Esophagus muscularis mucosa (tissue), 4 donors: ENCODE data around the gene MATN3. TPM values are rescaled to one million over a fixed set of nuclear protein-coding genes. Genes with fewer than 3 reads are reported as not detected.
A peak's percentile ranks its signal among the peaks of the same experiment; 100 is the strongest.

Experiments used
- DNase-seq: peaks from one replicate; pipeline ENCODE4 v3.0.0-alpha.2; 2017; ENCODE audit errors: extremely low spot score
- H3K27ac ChIP-seq, 4 donors: fragments of 200-600 bp; sonication (generic); replicated peaks in 1 of 4; 1 replicate in 3 of 4; 2 replicates in 1 of 4; pipeline ENCODE4 v1.5.1; 2016 to 2019; ENCODE audit warnings: mild to moderate bottlenecking in 1 of 4
- H3K27me3 ChIP-seq, 4 donors: fragments of 200-600 bp; sonication (generic); one replicate each; pipeline versions ENCODE4 v1.5.1 to v1.6.0; 2016 to 2019
- H3K36me3 ChIP-seq, 4 donors: fragments of 200-600 bp; sonication (generic); one replicate each; pipeline ENCODE4 v1.5.1; 2016 to 2019
- H3K4me1 ChIP-seq, 4 donors: fragments of 200-600 bp; sonication (generic); one replicate each; pipeline ENCODE4 v1.5.1; 2016 to 2019
- H3K4me3 ChIP-seq, 4 donors: fragments of 200-600 bp; sonication (generic); 1 replicate in 2 of 4; 2 replicates in 2 of 4; pipeline ENCODE4 v1.5.1; 2016 to 2019; ENCODE audit warnings: mild to moderate bottlenecking in 4 of 4, moderate library complexity in 1 of 4
- H3K9me3 ChIP-seq, 4 donors: fragments of 200-600 bp; sonication (generic); 1 replicate in 3 of 4; 2 replicates in 1 of 4; pipeline ENCODE4 v1.5.1; 2016 to 2019
- EP300 ChIP-seq: sonication (generic); formaldehyde crosslinking; IDR thresholded peaks from one replicate; pipeline ENCODE4 v1.6.1; 2017; ENCODE audit warnings: antibody characterized with exemption
- POLR2A ChIP-seq: fragments of 450-650 bp; IDR thresholded peaks from one replicate; pipeline ENCODE4 v1.6.1; 2017; ENCODE audit warnings: antibody characterized with exemption, moderate library complexity, mild to moderate bottlenecking, low read depth
- POLR2AphosphoS5 ChIP-seq, 2 donors: sonication (generic); formaldehyde crosslinking; IDR thresholded peaks; one replicate each; pipeline ENCODE4 v1.6.1; 2017; ENCODE audit warnings: antibody characterized with exemption in 2 of 2
- WGBS: methylation state at CpG from one replicate; pipeline ENCODE4 v1.1.5; 2018; 5-methylcytosine and 5-hydroxymethylcytosine counted together
- intact Hi-C: fragments of 100-400 bp; cut with DNase I; formaldehyde crosslinking; loops from one replicate; pipeline ENCODE4 v1.15.1; 2023
- total RNA-seq, 4 donors: library from RNA; depleted of rRNA; stranded (reverse); fragments of >200 nt; gene quantifications; one replicate each; pipeline versions ENCODE4 v1.1.0 to v1.2.1, GENCODE V29; 2016
- TF ChIP-seq, protein P1 (sequence below), 3 experiments: fragments of 200-600 bp in 2 of 3; fragments of 450-650 bp in 1 of 3; sonication (generic) in 2 of 3; IDR thresholded peaks; one replicate each; pipeline ENCODE4 v1.5.1; 2017 to 2019; ENCODE audit warnings: antibody characterized with exemption in 3 of 3, mild to moderate bottlenecking in 2 of 3, moderate library complexity in 1 of 3

The MATN3 gene
- total RNA-seq, 4 donors from 2014 or later = 0.66 to 1.3 (median 0.82) TPM

DNA sequence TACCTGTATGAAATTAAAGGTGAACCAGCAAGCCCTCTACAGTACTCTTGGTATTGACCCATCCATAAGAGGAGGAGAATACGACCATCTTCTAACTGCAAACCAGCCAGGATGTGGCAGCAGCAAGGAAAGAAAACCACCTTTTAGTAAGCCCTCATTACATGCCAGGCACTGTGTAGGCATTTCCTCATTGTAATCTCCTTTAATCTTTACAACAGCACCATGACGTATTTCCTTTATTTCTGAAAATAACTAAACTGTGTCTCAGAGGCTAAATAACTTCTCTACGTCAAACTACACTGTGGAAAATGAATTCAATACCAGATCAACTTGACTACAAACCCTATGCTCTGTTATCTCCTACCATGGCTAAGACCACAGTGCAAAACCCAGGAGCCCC is 40.8 kb downstream of the MATN3 start:
- H3K9me3 ChIP-seq = no peaks in the 10 kb centered on the region
- intact Hi-C loops = no loop called here
- no peaks in the 10 kb centered on the region for H3K27me3 ChIP-seq
- no peak for DNase-seq
- no peak overlapping the region for H3K27ac ChIP-seq
- TF ChIP-seq POLR2A (no peak), POLR2AphosphoS5 (IDR thresholded peaks at IDR 0.05) (no peak), EP300 (no peak)
- TF ChIP-seq, protein P1, sequence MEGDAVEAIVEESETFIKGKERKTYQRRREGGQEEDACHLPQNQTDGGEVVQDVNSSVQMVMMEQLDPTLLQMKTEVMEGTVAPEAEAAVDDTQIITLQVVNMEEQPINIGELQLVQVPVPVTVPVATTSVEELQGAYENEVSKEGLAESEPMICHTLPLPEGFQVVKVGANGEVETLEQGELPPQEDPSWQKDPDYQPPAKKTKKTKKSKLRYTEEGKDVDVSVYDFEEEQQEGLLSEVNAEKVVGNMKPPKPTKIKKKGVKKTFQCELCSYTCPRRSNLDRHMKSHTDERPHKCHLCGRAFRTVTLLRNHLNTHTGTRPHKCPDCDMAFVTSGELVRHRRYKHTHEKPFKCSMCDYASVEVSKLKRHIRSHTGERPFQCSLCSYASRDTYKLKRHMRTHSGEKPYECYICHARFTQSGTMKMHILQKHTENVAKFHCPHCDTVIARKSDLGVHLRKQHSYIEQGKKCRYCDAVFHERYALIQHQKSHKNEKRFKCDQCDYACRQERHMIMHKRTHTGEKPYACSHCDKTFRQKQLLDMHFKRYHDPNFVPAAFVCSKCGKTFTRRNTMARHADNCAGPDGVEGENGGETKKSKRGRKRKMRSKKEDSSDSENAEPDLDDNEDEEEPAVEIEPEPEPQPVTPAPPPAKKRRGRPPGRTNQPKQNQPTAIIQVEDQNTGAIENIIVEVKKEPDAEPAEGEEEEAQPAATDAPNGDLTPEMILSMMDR (IDR thresholded peaks at IDR 0.05) = no peak
- H3K36me3 ChIP-seq = peaks cover 8 to 42% (median 23%) of the 10 kb centered on the region in 4 donors
- H3K4me1 ChIP-seq = no peaks in the 10 kb centered on the region
- no peak overlapping the region for H3K4me3 ChIP-seq
- WGBS = 84% methylated on average over 3 of the region's 3 CpGs

DNA sequence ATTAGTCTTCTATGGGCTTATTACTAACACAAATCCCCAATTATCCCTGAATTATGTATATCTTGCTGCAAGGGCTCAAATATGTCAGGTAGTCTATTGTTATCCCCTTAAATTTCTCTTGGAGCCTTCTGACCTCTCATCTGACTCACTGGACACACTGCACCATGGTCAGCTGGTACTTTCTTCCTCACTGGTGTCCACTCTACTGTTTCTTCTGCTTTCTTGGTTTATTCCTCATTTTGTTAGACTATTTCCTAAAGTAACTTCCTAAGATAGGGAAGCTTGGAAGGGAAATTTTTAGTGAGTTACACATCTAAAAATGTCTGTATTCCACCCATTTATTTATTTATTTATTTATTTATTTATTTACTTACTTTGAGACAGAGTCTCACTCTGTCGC is 49.1 kb downstream of the MATN3 start:
- no peak overlapping the region for H3K27ac ChIP-seq
- no peak for DNase-seq
- H3K4me3 ChIP-seq = no peak overlapping the region
- 100% methylated on average over 1 of the region's 1 CpG for WGBS
- TF ChIP-seq, protein P1 (IDR thresholded peaks at IDR 0.05) = no peak
- TF ChIP-seq POLR2AphosphoS5 (IDR thresholded peaks at IDR 0.05) = no peak
- no peak for TF ChIP-seq POLR2A
- no peak for TF ChIP-seq EP300
- H3K27me3 ChIP-seq = no peaks in the 10 kb centered on the region
- peaks cover 0 to 6% (median 0%) of the 10 kb centered on the region in 4 donors for H3K9me3 ChIP-seq
- H3K36me3 ChIP-seq = peaks cover 4 to 37% (median 15%) of the 10 kb centered on the region in 4 donors
- H3K4me1 ChIP-seq = no peaks in the 10 kb centered on the region
- intact Hi-C loops = no loop called here

DNA sequence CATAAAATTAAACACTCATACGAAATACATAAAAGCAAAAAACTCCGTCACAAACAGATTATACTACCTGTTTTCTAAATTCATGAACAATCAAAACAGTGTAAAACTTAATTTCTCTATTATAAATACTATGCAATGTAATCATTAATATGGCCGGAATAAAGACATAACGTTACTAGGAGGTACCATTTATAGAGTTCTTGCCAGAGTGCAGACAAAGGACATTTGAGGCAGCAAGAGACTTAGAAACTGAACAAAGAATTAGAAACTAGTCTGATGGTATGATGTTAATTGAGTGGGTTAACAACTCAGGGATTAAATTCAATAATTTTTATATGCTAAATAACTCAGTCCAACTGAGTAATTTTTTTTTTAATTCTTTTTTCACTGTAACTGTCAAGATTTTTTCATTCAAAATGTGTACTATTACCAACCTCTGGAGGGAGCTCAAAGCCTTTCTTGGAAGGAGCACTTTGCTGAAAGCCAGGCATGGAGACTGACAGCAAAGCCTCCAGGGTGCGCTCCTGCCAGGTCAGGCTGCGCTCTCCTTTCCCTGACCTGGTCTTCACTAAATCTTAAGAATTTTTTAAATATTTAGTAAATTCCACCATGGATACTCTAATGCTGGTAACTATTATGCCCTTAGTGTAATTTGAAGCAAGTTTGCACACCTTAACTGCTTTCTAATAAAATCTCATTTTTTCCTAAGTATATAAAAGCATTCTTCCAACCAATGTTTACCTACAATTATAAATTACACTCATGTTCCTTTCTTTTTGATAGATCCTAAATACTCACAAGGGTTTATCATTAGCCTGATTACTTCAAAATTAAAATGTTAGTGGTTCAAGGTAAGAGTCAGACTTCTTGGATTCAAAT is 56.7 kb downstream of the MATN3 start:
- 70% methylated on average over 6 of the region's 6 CpGs for WGBS
- Histone ChIP-seq H3K9me3 (no peaks in the 10 kb centered on the region), H3K4me1 (no peaks in the 10 kb centered on the region), H3K36me3 (peaks cover 0 to 17% (median 2%) of the 10 kb centered on the region in 4 donors), H3K27ac (no peak overlapping the region), H3K4me3 (no peak overlapping the region), H3K27me3 (no peaks in the 10 kb centered on the region)
- no peak for DNase-seq
- TF ChIP-seq POLR2A = no peak
- TF ChIP-seq, protein P1 (IDR thresholded peaks at IDR 0.05) = peak; percentile 51 to 66 (median 63)
- TF ChIP-seq EP300 = no peak
- intact Hi-C loops = loop anchor here (5.0 kb wide), 1 partner anchor 137 kb away; no protein-coding TSS in a partner anchor

DNA sequence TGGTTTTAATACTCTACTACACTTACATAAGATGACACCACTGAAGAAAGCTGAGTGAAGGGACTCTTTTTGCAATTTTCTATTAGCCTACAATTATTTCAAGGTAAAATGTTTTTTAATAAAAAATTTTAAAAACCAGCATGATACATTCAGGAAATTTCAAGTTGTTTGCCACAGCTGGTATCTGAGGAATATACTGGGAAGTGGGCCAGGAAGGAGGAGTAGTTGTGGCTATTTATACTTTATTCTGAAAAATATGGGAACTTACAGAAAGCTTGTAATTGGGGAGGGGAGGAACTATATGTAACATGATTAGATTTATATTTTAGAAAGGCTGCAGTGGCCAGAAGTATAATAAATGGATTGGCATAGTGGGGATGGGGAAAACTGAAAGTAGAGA is 63.4 kb downstream of the MATN3 start:
- no peaks in the 10 kb centered on the region for H3K9me3 ChIP-seq
- H3K36me3 ChIP-seq = peaks cover 0 to 19% (median 2%) of the 10 kb centered on the region in 4 donors
- intact Hi-C loops = no loop called here
- TF ChIP-seq, protein P1 (IDR thresholded peaks at IDR 0.05) = no peak
- TF ChIP-seq POLR2A (no peak), POLR2AphosphoS5 (IDR thresholded peaks at IDR 0.05) (no peak), EP300 (no peak)
- no peak for DNase-seq
- no peak overlapping the region for H3K4me3 ChIP-seq
- H3K27ac ChIP-seq = no peak overlapping the region
- no peaks in the 10 kb centered on the region for H3K27me3 ChIP-seq
- peaks cover 0 to 10% (median 2%) of the 10 kb centered on the region in 4 donors for H3K4me1 ChIP-seq
